Prostate gland (tissue), 2 donors: ENCODE data around the gene UST. TPM values are rescaled to one million over a fixed set of nuclear protein-coding genes. Genes with fewer than 3 reads are reported as not detected.

ENCODE experiments used
- DNase-seq: peaks from one replicate; pipeline ENCODE4 v3.0.0-alpha.2; 2019; ENCODE audit warnings: low spot score
- H3K27ac ChIP-seq, 2 donors: fragments of 200-600 bp; sonication (generic); 2 replicates each; pipeline ENCODE4 v1.5.1; 2017 to 2019
- H3K27me3 ChIP-seq: fragments of 200-600 bp; sonication (generic); replicated peaks from 2 replicates; pipeline ENCODE4 v1.5.1; 2019; ENCODE audit not compliant: insufficient read depth
- H3K36me3 ChIP-seq, 2 donors: fragments of 200-600 bp; sonication (generic); 1 replicate in 1 of 2; 2 replicates in 1 of 2; pipeline versions ENCODE4 v1.5.1 to v1.8.1; 2017 to 2019
- H3K4me1 ChIP-seq: fragments of 200-600 bp; sonication (generic); replicated peaks from 2 replicates; pipeline ENCODE4 v1.5.1; 2019
- H3K4me3 ChIP-seq, 2 donors: fragments of 200-600 bp; sonication (generic); 2 replicates each; pipeline ENCODE4 v1.5.1; 2017 to 2019
- H3K9me3 ChIP-seq: fragments of 200-600 bp; sonication (generic); 2 replicates; pipeline ENCODE4 v1.5.1; 2017
- CTCF ChIP-seq, 4 experiments: fragments of 200-600 bp in 2 of 4; fragments of 450-650 bp in 2 of 4; sonication (generic) in 2 of 4; IDR thresholded peaks; 1 replicate in 3 of 4; 2 replicates in 1 of 4; pipeline ENCODE4 v1.5.1; 2016 to 2019; ENCODE audit warnings: antibody characterized with exemption in 4 of 4, mild to moderate bottlenecking in 2 of 4, moderate library complexity in 2 of 4
- POLR2A ChIP-seq: fragments of 450-650 bp; IDR thresholded peaks from one replicate; pipeline ENCODE4 v1.6.1; 2016; ENCODE audit warnings: antibody characterized with exemption, mild to moderate bottlenecking
- POLR2AphosphoS5 ChIP-seq: sonication (generic); formaldehyde crosslinking; IDR thresholded peaks from one replicate; pipeline ENCODE4 v1.6.1; 2017; ENCODE audit warnings: antibody characterized with exemption
- WGBS: methylation state at CpG from one replicate; pipeline ENCODE4 v1.1.5; 2018; 5-methylcytosine and 5-hydroxymethylcytosine counted together
- intact Hi-C: fragments of 100-400 bp; cut with DNase I; formaldehyde crosslinking; loops from one replicate; pipeline ENCODE4 v1.14.2; 2022
- total RNA-seq, 2 donors: library from RNA; depleted of rRNA; stranded (reverse); fragments of >200 nt; gene quantifications; one replicate each; pipeline ENCODE4 v1.1.0, GENCODE V29; 2016

UST gene
- total RNA-seq, 2 donors from 2014 or later: 6.6 to 12.9 TPM

- no peaks in the 10 kb centered on the region for H3K36me3 ChIP-seq
- H3K9me3 ChIP-seq: no peaks in the 10 kb centered on the region
- no peak overlapping the region for H3K4me3 ChIP-seq
- H3K4me1 ChIP-seq: peaks cover 2% of the 10 kb centered on the region
- H3K27me3 ChIP-seq: no peaks in the 10 kb centered on the region
- no peak for DNase-seq
- TF ChIP-seq CTCF (IDR thresholded peaks at IDR 0.05) (no peak), POLR2A (no peak), POLR2AphosphoS5 (no peak)
- WGBS: 83% methylated on average over 8 of the region's 8 CpGs
- intact Hi-C loops: no loop called here
- no peak overlapping the region for H3K27ac ChIP-seq
These were observed 319.1 kb downstream of the UST start for GRCh38 chr6:149065658-149066556.

- Histone ChIP-seq H3K9me3 (no peaks in the 10 kb centered on the region), H3K27me3 (no peaks in the 10 kb centered on the region), H3K4me1 (no peaks in the 10 kb centered on the region), H3K4me3 (no peak overlapping the region), H3K27ac (no peak overlapping the region), H3K36me3 (no peaks in the 10 kb centered on the region)
- intact Hi-C loops: no loop called here
- TF ChIP-seq CTCF (IDR thresholded peaks at IDR 0.05) (no peak), POLR2AphosphoS5 (no peak), POLR2A (no peak)
- no peak for DNase-seq
- 94% methylated on average over 4 of the region's 4 CpGs for WGBS
These were observed 325.2 kb downstream of the UST start for GRCh38 chr6:149071997-149072396.

- no peak for DNase-seq
- H3K4me1 ChIP-seq: no peaks in the 10 kb centered on the region
- H3K36me3 ChIP-seq: no peaks in the 10 kb centered on the region
- no peak for TF ChIP-seq POLR2AphosphoS5
- TF ChIP-seq POLR2A: no peak
- TF ChIP-seq CTCF (IDR thresholded peaks at IDR 0.05): no peak
- H3K9me3 ChIP-seq: no peaks in the 10 kb centered on the region
- WGBS: 96% methylated on average over 2 of the region's 2 CpGs
- H3K27me3 ChIP-seq: no peaks in the 10 kb centered on the region
- H3K27ac ChIP-seq: no peak overlapping the region
- intact Hi-C loops: no loop called here
- H3K4me3 ChIP-seq: no peak overlapping the region
These were observed 328.0 kb downstream of the UST start for GRCh38 chr6:149074832-149075258.

GRCh38 chr6:149075616-149076354, 329.0 kb downstream of the UST start:
- H3K4me1 ChIP-seq: peaks cover 2% of the 10 kb centered on the region
- H3K27me3 ChIP-seq: no peaks in the 10 kb centered on the region
- WGBS: 71% methylated on average over 6 of the region's 6 CpGs
- no peaks in the 10 kb centered on the region for H3K36me3 ChIP-seq
- DNase-seq: no peak
- H3K9me3 ChIP-seq: no peaks in the 10 kb centered on the region
- intact Hi-C loops: no loop called here
- H3K4me3 ChIP-seq: no peak overlapping the region
- no peak overlapping the region for H3K27ac ChIP-seq
- TF ChIP-seq POLR2AphosphoS5 (no peak), POLR2A (no peak), CTCF (IDR thresholded peaks at IDR 0.05) (no peak)
